ENCODE data around the gene SFTA2. TPM values are rescaled to one million over a fixed set of nuclear protein-coding genes. Genes with fewer than 3 reads are reported as not detected.

The SFTA2 gene
- polyA plus RNA-seq, 3 donors: not detected

- H3K4me3 Mint-ChIP-seq: no peak overlapping the region
- H3K4me1 Mint-ChIP-seq: no peaks in the 10 kb centered on the region
- H3K27ac Mint-ChIP-seq: no peak overlapping the region
- H3K4me3 ChIP-seq (replicated peaks in 1 of 3; ENCODE audit: low read depth in 2 of 3, low read length in 3 of 3): no peak overlapping the region
- peaks cover 2 to 6% (median 6%) of the 10 kb centered on the region in 3 donors for H3K27me3 Mint-ChIP-seq (ENCODE audit: low read depth in 3 of 3)
- no peaks in the 10 kb centered on the region for H3K36me3 ChIP-seq (replicated peaks in 1 of 2; ENCODE audit: control insufficient read depth in 1 of 2, insufficient read depth in 2 of 2, low read length in 2 of 2)
- WGBS (ENCODE audit: insufficient coverage): 92% methylated on average over 17 of the region's 23 CpGs
- H3K9me3 ChIP-seq (replicated peaks in 1 of 2; ENCODE audit: control insufficient read depth in 1 of 2, insufficient read depth in 1 of 2, low read length in 2 of 2): no peaks in the 10 kb centered on the region
- H4K20me1 ChIP-seq (ENCODE audit: insufficient read depth, low read length): no peaks in the 10 kb centered on the region
- H3K9me3 Mint-ChIP-seq: no peaks in the 10 kb centered on the region
- no peak for DNase-seq
- peaks cover 0 to 2% of the 10 kb centered on the region in 2 donors for H3K36me3 Mint-ChIP-seq
- H3K79me2 ChIP-seq (ENCODE audit: insufficient read depth, low read length): no peaks in the 10 kb centered on the region
- intact Hi-C loops (cut with micrococcal nuclease): no loop called here
- H3K9ac ChIP-seq (ENCODE audit: insufficient read depth, low read length, poor library complexity, severe bottlenecking): no peak overlapping the region
- H3K4me1 ChIP-seq (ENCODE audit: control insufficient read depth in 1 of 2, insufficient read depth in 2 of 2, low read length in 2 of 2): no peaks in the 10 kb centered on the region
- H3K27ac ChIP-seq (ENCODE audit: low read depth in 1 of 2, low read length in 2 of 2): no peak overlapping the region
- H3K4me2 ChIP-seq (replicated peaks; ENCODE audit: extremely low read depth, low read length, poor library complexity, severe bottlenecking): no peak overlapping the region
- TF ChIP-seq, protein P1, sequence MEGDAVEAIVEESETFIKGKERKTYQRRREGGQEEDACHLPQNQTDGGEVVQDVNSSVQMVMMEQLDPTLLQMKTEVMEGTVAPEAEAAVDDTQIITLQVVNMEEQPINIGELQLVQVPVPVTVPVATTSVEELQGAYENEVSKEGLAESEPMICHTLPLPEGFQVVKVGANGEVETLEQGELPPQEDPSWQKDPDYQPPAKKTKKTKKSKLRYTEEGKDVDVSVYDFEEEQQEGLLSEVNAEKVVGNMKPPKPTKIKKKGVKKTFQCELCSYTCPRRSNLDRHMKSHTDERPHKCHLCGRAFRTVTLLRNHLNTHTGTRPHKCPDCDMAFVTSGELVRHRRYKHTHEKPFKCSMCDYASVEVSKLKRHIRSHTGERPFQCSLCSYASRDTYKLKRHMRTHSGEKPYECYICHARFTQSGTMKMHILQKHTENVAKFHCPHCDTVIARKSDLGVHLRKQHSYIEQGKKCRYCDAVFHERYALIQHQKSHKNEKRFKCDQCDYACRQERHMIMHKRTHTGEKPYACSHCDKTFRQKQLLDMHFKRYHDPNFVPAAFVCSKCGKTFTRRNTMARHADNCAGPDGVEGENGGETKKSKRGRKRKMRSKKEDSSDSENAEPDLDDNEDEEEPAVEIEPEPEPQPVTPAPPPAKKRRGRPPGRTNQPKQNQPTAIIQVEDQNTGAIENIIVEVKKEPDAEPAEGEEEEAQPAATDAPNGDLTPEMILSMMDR (IDR thresholded peaks at IDR 0.05): no peak
- no peaks in the 10 kb centered on the region for H3K27me3 ChIP-seq (ENCODE audit: control insufficient read depth in 2 of 2, insufficient read depth in 2 of 2, low read length in 2 of 2)
- H2AFZ ChIP-seq (ENCODE audit: insufficient read depth, low read depth, low read length, poor library complexity, severe bottlenecking): no peak overlapping the region
These were observed 33.1 kb downstream of the SFTA2 start for GRCh38 chr6:30898750-30899360.

DNA sequence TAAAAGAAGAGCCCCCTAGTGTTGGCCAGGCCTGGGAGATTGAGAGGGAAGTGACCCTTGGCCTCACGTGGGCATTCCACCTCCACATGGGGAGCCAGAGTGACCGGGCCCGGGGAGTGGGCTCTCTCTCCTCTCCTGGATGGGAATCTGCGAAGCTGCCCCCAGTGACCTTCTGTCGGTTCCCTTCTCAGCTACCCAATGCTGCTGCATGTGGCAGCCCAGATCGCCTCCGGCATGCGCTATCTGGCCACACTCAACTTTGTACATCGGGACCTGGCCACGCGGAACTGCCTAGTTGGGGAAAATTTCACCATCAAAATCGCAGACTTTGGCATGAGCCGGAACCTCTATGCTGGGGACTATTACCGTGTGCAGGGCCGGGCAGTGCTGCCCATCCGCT, 34.1 kb downstream of the SFTA2 start:
- Histone ChIP-seq H3K4me2 (replicated peaks; ENCODE audit: extremely low read depth, low read length, poor library complexity, severe bottlenecking) (no peak overlapping the region), H3K4me1 (ENCODE audit: control insufficient read depth in 1 of 2, insufficient read depth in 2 of 2, low read length in 2 of 2) (no peaks in the 10 kb centered on the region), H3K27me3 (ENCODE audit: control insufficient read depth in 2 of 2, insufficient read depth in 2 of 2, low read length in 2 of 2) (no peaks in the 10 kb centered on the region), H3K4me3 (replicated peaks in 1 of 3; ENCODE audit: low read depth in 2 of 3, low read length in 3 of 3) (no peak overlapping the region), H3K36me3 (replicated peaks in 1 of 2; ENCODE audit: control insufficient read depth in 1 of 2, insufficient read depth in 2 of 2, low read length in 2 of 2) (no peaks in the 10 kb centered on the region), H3K9ac (ENCODE audit: insufficient read depth, low read length, poor library complexity, severe bottlenecking) (no peak overlapping the region), H3K27ac (ENCODE audit: low read depth in 1 of 2, low read length in 2 of 2) (no peak overlapping the region), H4K20me1 (ENCODE audit: insufficient read depth, low read length) (no peaks in the 10 kb centered on the region), H3K9me3 (replicated peaks in 1 of 2; ENCODE audit: control insufficient read depth in 1 of 2, insufficient read depth in 1 of 2, low read length in 2 of 2) (no peaks in the 10 kb centered on the region), H2AFZ (ENCODE audit: insufficient read depth, low read depth, low read length, poor library complexity, severe bottlenecking) (no peak overlapping the region), H3K79me2 (ENCODE audit: insufficient read depth, low read length) (no peaks in the 10 kb centered on the region)
- intact Hi-C loops (cut with micrococcal nuclease): no loop called here
- Mint-ChIP-seq H3K36me3 (peaks cover 0 to 2% of the 10 kb centered on the region in 2 donors), H3K27ac (no peak overlapping the region), H3K4me1 (no peaks in the 10 kb centered on the region), H3K4me3 (no peak overlapping the region), H3K27me3 (ENCODE audit: low read depth in 3 of 3) (peaks cover 3 to 6% (median 5%) of the 10 kb centered on the region in 3 donors), H3K9me3 (no peaks in the 10 kb centered on the region)
- DNase-seq: no peak
- WGBS (ENCODE audit: insufficient coverage): 91% methylated on average over 13 of the region's 16 CpGs
- TF ChIP-seq, protein P1 (IDR thresholded peaks at IDR 0.05): no peak
